SHP77 (cell line): ENCODE measurements around the gene C18orf54.
A peak's percentile ranks its signal among the peaks of the same experiment; 100 is the strongest.
"Not testable (repeated sequence)": the region's sequence is repeated elsewhere in the genome, so short reads cannot be mapped to it uniquely, and the experiment has no call there.

Source experiments
- DNase-seq, 2 experiments: peaks; one replicate each; lab custom pipeline; 2025; lab: John Stamatoyannopoulos, UW

C18orf54 gene

DNA sequence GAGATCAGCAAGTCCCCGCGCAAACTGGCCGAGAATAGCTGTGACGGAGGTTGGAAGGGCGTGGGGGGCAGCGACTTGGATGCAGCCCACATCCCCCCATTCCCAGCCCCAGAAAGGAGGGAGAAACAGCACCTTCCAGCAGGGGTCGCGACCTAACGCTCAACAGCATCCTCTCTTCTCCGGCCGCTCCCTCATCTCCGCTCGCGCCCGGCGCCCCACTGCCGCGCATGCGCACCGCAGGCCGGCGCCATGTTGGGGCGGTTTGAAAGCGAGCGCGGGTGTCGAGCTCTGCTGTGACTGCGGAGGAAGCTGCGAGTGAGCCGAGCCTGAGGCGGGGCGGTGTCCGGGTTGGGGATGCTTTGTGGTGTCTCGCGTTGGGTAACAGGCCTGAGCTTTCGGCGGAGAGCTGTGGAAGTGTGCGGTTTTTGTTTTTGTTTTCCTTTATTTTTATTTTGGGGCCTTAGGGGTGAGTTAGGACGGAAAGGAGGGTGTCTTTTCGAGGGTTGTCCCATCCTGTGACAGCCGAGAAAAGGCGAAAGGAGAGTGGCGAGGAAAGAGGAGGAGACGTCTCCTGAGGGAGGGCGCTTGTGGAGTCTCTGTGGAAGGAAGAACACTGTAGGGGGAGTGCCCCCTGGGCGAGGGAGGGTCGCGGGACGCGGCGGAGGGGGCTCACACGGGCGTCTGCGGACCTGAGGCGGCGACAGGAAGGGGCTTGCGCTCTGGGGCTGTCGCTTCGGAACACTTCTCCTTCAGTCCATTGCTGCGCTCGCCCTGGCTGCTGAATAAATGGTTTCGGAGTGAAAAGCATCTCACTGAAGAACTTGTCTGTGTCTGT lies at the start of gene C18orf54, which contains the start of gene STARD6:
Gene C18orf54 (plus strand): TSS at position 247 of the 835 bp plus-strand sequence. CDS start 2,667 bp downstream, outside the sequence.
Gene STARD6 (minus strand): TSS at position 199 of the 835 bp plus-strand sequence. CDS start 3,285 bp downstream, outside the sequence.
- DNase-seq = peak; percentile 66 to 86

DNA sequence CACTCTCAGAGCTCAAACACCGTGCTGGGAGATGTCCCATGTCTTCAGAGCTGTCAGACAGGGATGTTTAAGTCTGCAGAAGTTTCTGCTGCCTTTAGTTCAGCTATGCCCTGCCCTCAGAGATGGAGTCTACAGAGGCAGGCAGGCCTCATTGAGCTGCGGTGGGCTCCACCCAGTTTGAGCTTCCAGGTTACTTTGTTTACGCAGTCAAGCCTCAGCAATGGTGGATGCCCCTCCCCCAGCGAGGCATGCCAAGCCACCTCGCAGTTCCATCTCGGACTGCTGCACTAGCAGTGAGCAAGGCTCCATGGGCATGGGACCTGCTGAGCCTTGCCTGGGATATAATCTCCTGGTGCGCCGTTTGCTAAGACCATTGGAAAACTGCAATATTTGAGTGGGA lies 48.1 kb upstream of the C18orf54 start:
- DNase-seq = not testable (repeated sequence)

DNA sequence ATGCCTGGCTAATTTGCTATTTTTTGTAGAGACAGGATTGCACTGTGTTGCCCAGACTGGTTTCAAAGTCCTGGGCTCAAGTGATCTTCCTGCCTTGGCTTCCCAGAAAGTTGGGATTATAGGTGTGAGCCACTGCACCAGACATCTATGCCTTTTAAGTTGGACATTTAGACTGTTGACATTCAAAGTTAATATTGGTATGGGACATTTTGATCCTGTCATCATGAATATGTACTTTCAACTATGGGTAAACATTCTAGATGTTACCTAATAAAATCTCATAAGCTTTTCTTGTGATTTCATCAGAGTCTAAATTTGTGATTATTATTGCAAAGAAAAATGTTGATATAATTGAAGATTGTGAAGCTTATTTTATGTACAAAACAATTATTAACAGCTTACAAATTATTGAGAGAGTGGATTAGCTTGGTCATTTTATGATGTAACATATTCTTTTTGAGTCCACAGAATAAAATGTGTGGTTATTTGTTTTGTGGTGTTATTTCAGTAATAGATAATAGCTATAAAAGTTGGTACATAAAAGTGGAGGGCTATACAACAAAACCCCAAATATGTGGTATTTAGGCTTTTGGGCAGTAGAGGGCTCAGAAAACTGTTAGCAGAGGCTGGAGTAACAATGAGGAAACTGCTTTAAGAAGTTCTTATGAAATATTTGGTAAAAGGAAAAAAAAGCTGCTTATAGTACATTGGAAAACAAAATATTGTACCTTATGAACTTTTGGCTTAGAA lies 41.5 kb upstream of the C18orf54 start:
- DNase-seq = no peak

DNA sequence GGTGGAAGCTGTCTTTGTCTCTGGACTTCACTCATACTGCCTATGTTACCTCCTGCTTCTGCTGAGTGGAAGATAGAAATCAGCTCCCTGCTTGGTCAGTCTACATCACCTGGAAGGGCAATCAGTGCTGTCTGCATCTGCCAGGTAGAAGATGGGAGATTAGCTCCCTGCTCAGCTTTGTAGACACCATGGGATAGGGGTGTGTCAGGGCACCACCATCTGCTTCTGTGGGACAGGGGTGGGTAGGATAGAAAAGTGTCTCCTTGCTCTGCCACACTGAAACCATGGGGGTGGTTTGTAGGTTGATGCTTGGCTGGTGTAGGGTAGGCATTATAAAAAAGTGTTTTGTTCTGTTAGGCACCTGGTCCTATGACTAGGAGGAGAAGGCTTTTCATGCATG lies 34.1 kb upstream of the C18orf54 start:
- DNase-seq = no peak

DNA sequence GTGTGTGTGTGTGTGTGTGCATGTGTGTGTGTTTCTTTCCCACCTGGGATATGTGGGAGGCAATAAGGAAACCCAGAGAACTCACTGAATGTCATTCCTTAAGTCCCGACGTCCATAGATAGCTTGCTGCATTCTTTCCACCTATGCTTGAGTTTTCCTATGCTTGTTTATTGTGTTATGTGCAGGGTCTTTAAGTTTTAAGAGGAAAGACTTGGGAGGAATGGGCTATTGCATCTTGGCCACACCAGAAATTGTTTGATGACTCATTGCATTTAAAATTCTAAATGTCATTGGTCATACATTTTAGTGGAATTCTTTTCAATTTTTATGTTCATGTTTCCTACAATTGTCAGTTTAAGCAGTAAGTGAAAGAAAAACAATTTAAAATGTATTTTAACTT lies 33.7 kb upstream of the C18orf54 start:
- DNase-seq = no peak

DNA sequence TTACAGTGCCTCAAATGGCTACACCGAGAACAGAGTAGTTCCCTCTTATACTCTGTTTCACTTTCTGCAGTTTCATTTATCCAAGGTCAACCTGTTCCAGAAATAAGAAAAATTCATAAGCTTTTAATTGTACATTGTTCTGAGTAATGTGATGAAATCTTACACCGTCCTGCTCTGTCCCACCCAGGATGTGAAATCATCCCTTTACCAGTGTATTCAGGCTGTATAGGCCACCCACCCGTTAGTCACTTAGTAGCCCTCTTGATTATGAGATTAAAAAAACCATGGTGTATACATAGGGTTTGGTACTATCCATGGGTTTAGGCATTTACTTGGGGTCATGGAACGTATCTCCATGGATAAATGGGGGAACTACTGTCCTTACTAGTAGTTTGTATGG lies 29.9 kb upstream of the C18orf54 start:
- no peak for DNase-seq

DNA sequence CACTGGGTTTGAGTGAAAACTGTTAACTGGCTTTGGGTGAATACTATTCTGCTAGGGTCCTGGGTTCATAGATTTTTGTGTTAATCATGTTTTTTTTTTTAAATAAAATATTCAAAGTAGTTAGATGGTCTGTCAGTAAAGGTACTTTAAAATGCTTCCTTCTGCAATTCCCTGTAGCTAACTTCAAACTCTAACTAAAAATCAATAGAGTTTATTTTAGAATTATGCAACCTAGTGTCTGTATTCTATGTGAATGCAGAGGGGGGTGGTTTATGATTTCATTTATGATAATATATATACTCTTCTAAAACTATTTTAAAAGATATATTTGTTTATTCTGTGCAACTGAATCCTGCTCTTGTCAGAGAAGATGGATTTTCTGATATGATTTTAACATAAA lies 27.9 kb upstream of the C18orf54 start:
- DNase-seq = no peak

DNA sequence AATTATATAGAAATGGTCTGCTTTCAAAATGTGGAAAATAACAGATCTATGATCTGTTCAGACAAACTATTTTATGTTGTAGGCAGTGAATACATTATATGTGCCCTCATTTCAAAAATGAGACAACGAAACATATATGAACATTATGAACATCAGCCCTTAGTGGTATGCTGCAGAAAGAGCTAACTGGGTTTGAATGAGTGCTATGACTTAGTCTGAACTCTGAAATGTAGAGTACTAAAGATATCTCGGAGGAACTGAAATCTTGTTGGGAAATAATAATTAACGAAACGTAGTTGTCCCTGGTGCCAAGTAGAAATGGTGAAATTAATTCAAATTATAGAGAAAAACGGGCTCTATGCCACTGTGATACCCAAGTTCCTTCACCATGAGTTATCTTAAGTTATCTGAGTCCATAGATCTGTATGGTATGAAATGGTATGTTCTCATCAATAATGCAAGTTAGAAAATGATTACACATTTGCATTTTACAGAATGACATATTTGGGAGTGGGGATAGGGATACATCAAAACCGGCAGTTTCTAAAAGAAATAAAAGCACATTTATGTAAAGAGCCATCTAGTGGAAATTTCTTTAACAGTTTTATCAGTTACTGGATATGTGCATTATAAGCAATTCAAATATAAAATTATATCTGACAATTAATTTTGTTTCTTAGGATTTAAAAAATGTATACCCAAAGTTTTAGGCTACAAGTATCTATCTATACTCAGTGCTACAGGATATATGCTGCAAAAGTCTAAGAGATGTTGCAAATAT lies 26.7 kb upstream of the C18orf54 start:
- no peak for DNase-seq

DNA sequence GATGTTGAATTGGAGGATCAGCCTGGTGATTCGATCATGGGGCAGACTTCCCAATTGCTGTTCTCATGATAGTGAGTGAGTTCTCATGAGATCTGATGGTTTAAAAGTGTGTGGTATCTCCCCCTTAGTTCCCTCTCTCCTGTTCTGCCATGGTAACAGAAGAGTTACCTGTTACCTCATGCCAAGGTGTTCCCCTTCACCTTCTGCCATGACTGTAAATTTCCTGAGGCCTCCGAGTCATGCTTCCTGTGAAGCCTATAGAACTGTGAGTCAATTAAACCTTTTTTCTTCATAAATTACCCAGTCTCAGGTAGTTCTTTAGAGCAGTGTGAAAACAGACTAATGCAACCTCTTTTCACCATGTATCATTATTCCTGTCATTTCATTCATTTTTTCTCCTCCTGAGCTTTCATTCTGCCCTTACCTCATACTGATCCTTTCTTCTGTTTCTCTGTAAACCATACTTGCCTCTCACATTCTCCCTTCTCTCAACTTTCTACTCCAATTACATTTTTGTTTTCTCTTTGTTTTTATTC lies 22.0 kb upstream of the C18orf54 start:
- DNase-seq = no peak

DNA sequence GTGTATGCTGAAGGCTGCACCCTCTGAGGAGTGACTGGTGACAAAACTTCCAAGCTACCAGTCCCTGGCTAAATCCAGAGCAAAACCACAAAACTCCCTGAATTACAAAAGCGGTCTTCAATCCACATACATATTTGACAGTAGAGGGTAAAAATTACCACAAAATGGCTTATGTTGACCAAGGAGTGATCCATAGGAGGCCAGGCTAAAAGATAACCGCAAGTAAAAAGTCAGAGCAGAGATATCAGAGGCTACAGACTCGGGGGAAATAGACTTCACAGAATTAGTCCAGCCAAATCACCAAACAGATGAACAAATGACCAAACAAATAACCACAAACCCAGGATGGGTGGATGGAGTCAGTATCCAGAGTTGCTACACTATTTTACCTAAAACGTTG lies 19.5 kb upstream of the C18orf54 start:
- no peak for DNase-seq

DNA sequence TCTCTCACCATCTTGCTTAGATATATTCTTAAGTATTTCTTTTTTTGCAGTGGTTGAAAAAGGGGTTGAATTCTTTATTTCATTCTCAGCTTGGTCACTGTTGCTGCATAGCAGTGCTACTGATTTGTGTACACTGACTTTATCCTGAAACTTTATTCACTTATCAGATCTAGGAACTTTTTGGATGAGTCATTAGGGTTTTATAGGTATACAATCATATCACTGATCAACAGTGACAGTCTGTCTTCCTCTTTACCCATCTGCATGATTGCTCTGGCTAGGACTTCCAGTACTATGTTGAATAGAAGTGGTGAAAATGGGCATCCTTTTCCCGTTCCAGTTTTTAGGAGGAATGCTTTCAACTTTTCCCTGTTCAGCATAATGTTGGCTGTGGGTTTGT lies 6.5 kb upstream of the C18orf54 start:
- no peak for DNase-seq

DNA sequence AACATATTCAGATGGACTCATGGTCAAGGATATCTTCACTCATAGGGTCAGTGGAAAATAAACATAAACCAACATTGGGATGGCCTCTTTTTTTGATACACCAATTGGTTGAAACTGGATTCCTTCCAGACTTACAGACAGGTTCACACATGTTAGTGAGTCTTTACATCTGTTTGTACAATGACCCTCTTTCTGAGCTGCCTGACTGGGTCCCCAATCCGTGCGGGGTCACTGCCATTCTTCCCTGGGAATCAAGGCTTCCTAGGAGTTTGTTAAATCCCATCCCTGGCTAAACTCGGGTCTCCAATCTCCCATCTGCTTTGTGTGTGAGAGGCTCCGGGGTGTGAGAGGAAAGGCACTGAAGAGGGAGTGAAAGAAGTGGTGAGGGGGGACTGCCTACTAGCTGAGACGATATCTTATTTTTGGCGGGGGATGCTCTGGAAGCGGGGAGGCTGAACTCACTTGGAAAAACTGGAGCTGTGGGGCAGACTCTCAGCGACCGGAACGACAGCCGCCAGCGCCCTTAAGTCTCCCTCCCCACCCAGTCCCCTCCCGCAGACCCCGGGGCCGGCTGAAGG lies 535 bp upstream of the C18orf54 start:
- DNase-seq = peak in 1 of 2 experiments; percentile 41

DNA sequence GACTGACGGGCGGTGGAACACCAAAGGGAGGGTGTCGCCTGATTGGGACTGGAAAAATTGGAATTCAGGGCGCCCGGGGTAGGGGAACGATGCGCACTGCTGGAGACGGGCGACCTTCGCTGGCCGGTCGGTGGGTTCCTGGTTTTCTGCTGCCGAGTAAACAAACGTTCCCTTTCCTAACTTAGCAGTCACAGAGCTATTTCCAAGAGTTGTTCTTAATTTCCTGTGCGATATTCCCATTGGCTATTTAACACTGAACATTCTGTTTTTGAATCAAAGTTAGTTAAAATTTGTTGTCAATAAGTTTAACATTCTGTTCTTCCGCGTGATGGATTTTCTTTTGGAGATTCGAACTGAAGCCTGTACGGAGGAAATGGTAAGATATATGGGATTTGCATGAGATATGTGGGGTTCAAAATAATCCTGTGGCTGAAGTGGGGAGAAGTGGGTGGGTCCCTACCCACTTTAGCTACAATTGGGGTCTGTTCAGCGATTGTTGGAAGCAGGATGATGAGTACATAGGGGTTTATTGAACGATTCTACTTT lies 862 bp downstream of the C18orf54 start:
- peak; percentile 5 to 19 for DNase-seq

DNA sequence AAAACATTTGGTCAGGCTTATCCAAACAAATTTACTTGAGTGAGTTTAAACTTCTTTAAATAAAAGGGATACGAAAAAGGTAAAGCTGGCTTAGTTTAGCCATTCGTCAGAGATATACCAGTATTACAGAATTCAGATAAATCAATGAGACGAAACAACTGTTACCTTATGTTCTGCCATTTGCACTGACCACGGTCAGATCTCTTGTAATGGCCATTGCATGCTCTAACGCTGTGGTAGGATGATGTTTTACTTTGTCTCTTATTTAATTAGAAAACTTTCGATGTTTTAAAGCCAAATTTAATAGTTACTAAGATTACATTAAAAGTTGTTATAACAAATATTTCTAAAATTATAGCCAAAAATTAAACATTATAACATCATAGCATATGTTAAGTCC lies 1.5 kb downstream of the C18orf54 start:
- DNase-seq = peak in 1 of 2 experiments; percentile 1

DNA sequence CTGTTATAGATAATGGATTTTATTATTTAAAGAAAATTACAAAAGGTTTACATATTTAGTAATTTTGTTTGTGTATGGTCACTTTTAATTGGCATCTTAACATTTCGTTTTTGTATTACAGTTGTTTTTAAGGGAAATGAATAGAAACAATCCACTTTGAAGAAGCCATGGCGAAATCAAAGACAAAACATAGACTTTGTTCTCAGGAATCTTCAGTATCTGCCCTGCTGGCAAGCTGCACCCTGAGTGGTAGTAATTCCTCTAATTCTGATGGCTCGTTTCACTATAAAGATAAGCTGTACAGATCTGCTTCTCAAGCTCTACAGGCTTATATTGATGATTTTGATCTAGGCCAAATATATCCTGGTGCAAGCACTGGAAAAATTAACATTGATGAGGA lies 2.7 kb downstream of the C18orf54 start:
- no peak for DNase-seq

DNA sequence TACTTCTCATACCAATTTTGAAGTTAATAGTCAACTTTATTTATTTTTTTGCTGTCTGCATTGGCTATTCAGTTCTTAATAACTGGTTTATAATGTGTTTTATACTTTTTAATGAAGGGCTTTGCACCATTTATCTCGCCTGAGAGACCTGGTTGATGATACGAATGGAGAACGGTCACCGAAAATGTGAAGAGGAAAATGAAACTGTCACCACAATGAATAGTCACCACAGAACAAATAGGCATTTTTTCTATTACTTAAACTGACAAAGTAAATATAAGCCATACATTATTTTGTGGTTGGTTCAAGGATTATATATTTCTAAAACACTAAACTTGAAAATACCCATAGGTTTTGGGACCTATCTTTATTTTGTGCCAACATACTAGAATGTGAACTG lies 20.4 kb downstream of the C18orf54 start:
- no peak for DNase-seq

DNA sequence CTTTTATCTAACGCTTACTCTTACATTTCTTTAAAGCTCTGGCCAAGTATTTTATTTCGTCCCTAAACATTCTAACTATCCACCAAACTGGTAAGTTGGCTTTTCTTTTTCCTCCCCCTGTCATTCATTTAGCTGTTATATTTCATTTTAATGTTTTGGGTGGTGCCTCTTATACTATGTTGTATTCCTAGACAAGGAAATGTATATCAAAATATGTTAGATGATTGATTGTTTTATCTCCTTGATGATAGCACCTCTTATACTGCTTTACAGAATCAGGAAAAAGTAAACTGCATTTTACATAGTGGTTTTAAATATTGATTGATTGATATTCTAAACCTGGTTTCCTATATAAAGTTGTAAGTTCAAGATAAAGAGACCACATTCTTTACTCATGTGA lies 23.9 kb downstream of the C18orf54 start:
- DNase-seq = no peak

DNA sequence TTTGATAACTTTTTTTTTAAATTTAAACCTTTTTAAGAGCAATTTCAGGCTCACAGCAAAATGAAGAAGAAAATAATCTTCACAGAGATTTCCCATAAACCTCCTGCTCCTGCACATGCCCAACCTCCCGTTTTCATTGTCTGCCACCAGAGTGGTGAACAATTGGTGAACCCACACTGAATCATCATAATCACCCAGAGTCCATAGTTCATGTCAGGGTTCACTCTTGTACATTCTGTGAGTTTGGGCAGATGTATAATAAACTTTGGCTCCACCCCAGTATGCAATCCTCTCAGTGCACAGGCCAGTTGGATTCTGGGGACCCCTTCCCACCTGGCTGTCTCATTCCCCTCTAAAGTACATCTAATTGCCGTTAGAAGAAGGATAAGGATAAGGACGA lies 24.4 kb downstream of the C18orf54 start:
- no peak for DNase-seq

DNA sequence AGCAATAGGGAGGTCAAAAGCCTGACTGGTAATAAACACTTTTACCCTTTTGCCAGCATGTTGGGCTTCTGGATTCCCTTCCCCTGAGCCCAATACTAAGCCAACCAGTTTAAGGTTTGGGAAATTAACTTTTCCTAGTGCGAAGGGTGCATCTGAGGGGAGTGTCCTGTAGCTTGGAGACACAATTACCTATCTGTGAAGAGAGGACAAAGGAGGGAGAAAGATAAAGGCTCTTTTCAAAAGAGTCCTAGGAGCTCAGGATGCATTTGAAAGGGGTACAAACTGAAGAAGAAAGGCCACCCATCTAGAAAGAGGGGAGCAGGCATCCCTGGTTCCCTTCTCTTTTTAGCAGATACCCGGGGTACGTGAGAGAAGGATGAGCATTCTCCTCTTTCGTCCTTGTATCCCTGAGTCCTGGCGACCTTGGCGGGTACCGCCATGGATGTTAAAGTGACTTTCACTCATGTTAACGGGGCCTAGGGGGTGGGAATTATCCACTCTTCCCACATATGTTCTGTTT lies 25.1 kb downstream of the C18orf54 start:
- no peak for DNase-seq

DNA sequence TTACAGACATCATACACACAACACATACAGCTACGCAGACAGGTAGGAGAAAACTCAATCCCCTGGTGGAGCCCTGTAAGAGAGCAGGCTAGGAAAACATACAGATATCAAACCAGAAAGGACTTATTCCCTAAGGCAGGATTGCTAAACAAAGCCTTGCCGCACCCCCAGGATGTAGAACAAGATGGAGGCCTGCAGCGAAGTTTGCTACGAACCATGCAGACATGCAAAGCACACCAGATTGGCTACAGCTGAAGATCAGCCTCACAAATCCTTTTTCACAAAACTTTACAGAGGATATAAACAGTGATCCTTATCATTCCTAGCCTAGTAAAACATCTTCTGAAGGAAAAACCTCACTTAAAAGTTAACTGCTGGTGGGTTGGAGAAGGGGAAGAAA lies 28.3 kb downstream of the C18orf54 start:
- DNase-seq = no peak
